PFSK-1 (cell line): ENCODE measurements around the gene KIF5A.

Source experiments
- FOXP2 ChIP-seq: optimal IDR thresholded peaks from 2 replicates; pipeline ENCODE3; 2011; ENCODE audit warnings: borderline replicate concordance, control low read depth, inconsistent platforms; ENCODE audit not compliant: insufficient read depth; ENCODE audit errors: extremely low read length, extremely low read depth
- POLR2AphosphoS5 ChIP-seq: IDR thresholded peaks from 2 replicates; pipeline ENCODE4 v1.6.1; 2012; ENCODE audit warnings: low read depth, mild to moderate bottlenecking, control low read depth, low read length, moderate library complexity
- REST ChIP-seq, 2 experiments: IDR thresholded peaks; 2 replicates each; pipeline versions ENCODE4 v1.6.1 to v1.8.0; 2011 to 2012; ENCODE audit warnings: low read depth in 2 of 2, low read length in 2 of 2, control low read depth in 1 of 2, inconsistent platforms in 1 of 2, mild to moderate bottlenecking in 1 of 2, moderate library complexity in 1 of 2; ENCODE audit not compliant: insufficient read depth in 1 of 2
- TAF1 ChIP-seq: IDR thresholded peaks from 2 replicates; pipeline ENCODE4 v1.6.1; 2012; ENCODE audit warnings: low read length, control low read depth, borderline replicate concordance; ENCODE audit not compliant: insufficient read depth

GRCh38 chr12:57603815-57604453, 54.1 kb downstream of the KIF5A start:
- TF ChIP-seq POLR2AphosphoS5 (no peak), TAF1 (no peak), FOXP2 (no peak), REST (IDR thresholded peaks at IDR 0.05; ENCODE audit: insufficient read depth in 1 of 2, low read depth in 2 of 2, low read length in 2 of 2) (no peak)
